ENCODE measurements around the gene CFAP97D2.

DNA sequence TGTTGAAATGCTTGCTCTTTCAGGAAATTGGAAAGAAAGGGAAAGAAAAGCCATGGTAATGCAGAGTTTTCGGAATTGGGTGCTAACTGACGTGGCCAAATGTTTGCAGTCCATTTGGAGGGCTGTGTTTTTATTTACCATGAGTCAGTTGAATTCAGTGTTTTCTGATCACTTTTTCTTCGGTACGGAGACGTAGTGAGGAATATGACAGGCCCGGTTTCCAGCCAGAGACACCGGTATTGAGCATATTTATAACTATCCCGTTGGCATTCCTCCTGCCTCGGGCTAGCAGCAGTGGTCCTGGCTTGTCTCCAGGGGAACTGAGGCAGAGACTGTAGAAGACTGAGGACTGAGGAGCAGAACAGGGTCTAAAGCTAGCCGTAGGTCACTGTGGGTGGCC lies 56.6 kb downstream of the CFAP97D2 start:
- TF ChIP-seq, protein P1, sequence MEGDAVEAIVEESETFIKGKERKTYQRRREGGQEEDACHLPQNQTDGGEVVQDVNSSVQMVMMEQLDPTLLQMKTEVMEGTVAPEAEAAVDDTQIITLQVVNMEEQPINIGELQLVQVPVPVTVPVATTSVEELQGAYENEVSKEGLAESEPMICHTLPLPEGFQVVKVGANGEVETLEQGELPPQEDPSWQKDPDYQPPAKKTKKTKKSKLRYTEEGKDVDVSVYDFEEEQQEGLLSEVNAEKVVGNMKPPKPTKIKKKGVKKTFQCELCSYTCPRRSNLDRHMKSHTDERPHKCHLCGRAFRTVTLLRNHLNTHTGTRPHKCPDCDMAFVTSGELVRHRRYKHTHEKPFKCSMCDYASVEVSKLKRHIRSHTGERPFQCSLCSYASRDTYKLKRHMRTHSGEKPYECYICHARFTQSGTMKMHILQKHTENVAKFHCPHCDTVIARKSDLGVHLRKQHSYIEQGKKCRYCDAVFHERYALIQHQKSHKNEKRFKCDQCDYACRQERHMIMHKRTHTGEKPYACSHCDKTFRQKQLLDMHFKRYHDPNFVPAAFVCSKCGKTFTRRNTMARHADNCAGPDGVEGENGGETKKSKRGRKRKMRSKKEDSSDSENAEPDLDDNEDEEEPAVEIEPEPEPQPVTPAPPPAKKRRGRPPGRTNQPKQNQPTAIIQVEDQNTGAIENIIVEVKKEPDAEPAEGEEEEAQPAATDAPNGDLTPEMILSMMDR (IDR thresholded peaks at IDR 0.05; ENCODE audit: low read length): no peak
- TF ChIP-seq EZH2 (optimal IDR thresholded peaks at IDR 0.05; ENCODE audit: low read depth, low read length): no peak
- no peak for TF ChIP-seq EZH2phosphoT487 (IDR thresholded peaks at IDR 0.05; ENCODE audit: low read length)
